ENCODE data around the gene PGRMC1.

Gene PGRMC1

GRCh38 chrX:119230850-119231249 is 5.2 kb upstream of the PGRMC1 start:
- ATAC-seq = no peak
- TF ChIP-seq TSHZ2 (CRISPR knock-in tag; IDR thresholded peaks at IDR 0.05) = no peak
- TF ChIP-seq RARB (CRISPR knock-in tag; IDR thresholded peaks at IDR 0.05) = no peak
- TF ChIP-seq, protein P1, sequence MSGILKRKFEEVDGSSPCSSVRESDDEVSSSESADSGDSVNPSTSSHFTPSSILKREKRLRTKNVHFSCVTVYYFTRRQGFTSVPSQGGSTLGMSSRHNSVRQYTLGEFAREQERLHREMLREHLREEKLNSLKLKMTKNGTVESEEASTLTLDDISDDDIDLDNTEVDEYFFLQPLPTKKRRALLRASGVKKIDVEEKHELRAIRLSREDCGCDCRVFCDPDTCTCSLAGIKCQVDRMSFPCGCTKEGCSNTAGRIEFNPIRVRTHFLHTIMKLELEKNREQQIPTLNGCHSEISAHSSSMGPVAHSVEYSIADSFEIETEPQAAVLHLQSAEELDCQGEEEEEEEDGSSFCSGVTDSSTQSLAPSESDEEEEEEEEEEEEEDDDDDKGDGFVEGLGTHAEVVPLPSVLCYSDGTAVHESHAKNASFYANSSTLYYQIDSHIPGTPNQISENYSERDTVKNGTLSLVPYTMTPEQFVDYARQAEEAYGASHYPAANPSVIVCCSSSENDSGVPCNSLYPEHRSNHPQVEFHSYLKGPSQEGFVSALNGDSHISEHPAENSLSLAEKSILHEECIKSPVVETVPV (CRISPR knock-in tag; IDR thresholded peaks at IDR 0.05) = no peak
- TF ChIP-seq ISL1 (CRISPR knock-in tag; IDR thresholded peaks at IDR 0.05) = no peak
- TF ChIP-seq ESRRG (CRISPR knock-in tag; IDR thresholded peaks at IDR 0.05) = no peak
- TF ChIP-seq, protein P2, sequence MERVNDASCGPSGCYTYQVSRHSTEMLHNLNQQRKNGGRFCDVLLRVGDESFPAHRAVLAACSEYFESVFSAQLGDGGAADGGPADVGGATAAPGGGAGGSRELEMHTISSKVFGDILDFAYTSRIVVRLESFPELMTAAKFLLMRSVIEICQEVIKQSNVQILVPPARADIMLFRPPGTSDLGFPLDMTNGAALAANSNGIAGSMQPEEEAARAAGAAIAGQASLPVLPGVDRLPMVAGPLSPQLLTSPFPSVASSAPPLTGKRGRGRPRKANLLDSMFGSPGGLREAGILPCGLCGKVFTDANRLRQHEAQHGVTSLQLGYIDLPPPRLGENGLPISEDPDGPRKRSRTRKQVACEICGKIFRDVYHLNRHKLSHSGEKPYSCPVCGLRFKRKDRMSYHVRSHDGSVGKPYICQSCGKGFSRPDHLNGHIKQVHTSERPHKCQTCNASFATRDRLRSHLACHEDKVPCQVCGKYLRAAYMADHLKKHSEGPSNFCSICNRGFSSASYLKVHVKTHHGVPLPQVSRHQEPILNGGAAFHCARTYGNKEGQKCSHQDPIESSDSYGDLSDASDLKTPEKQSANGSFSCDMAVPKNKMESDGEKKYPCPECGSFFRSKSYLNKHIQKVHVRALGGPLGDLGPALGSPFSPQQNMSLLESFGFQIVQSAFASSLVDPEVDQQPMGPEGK (CRISPR knock-in tag; IDR thresholded peaks at IDR 0.05; ENCODE audit: borderline replicate concordance) = no peak
- TF ChIP-seq ARNTL (CRISPR knock-in tag; IDR thresholded peaks at IDR 0.05; ENCODE audit: borderline replicate concordance, low read depth) = no peak
- TF ChIP-seq SNAI2 (CRISPR knock-in tag; IDR thresholded peaks at IDR 0.05) = no peak
- no peak for TF ChIP-seq TCF4 (CRISPR knock-in tag; IDR thresholded peaks at IDR 0.05; ENCODE audit: borderline replicate concordance)
- no peak for TF ChIP-seq ZC3H10 (CRISPR knock-in tag; IDR thresholded peaks at IDR 0.05)
- TF ChIP-seq, protein P3, sequence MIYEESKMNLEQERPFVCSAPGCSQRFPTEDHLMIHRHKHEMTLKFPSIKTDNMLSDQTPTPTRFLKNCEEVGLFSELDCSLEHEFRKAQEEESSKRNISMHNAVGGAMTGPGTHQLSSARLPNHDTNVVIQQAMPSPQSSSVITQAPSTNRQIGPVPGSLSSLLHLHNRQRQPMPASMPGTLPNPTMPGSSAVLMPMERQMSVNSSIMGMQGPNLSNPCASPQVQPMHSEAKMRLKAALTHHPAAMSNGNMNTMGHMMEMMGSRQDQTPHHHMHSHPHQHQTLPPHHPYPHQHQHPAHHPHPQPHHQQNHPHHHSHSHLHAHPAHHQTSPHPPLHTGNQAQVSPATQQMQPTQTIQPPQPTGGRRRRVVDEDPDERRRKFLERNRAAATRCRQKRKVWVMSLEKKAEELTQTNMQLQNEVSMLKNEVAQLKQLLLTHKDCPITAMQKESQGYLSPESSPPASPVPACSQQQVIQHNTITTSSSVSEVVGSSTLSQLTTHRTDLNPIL (CRISPR knock-in tag; IDR thresholded peaks at IDR 0.05; ENCODE audit: low read depth) = no peak
- no peak for TF ChIP-seq ZFP30 (CRISPR knock-in tag; IDR thresholded peaks at IDR 0.05)
- TF ChIP-seq ZNF8 (CRISPR knock-in tag; IDR thresholded peaks at IDR 0.05) = no peak
- no peak for TF ChIP-seq BACH2 (CRISPR knock-in tag; IDR thresholded peaks at IDR 0.05; ENCODE audit: borderline replicate concordance)
- TF ChIP-seq TOX (CRISPR knock-in tag; IDR thresholded peaks at IDR 0.05; ENCODE audit: borderline replicate concordance) = no peak
- TF ChIP-seq ZNF565 (CRISPR knock-in tag; conservative IDR thresholded peaks at IDR 0.05; ENCODE audit: low read depth) = no peak
- no peak for TF ChIP-seq ZFP3 (CRISPR knock-in tag; IDR thresholded peaks at IDR 0.05)
- TF ChIP-seq ZNF70 (CRISPR knock-in tag; IDR thresholded peaks at IDR 0.05) = no peak
- no peak for TF ChIP-seq GLIS3 (CRISPR knock-in tag; IDR thresholded peaks at IDR 0.05)
- TF ChIP-seq POU6F1 (CRISPR knock-in tag; IDR thresholded peaks at IDR 0.05; ENCODE audit: borderline replicate concordance, low read depth) = no peak

- no peak for ATAC-seq
- TF ChIP-seq, protein P2 (CRISPR knock-in tag; IDR thresholded peaks at IDR 0.05; ENCODE audit: borderline replicate concordance) = no peak
- TF ChIP-seq GLIS3 (CRISPR knock-in tag; IDR thresholded peaks at IDR 0.05) (no peak), OSR1 (CRISPR knock-in tag; IDR thresholded peaks at IDR 0.05) (no peak), TSHZ2 (CRISPR knock-in tag; IDR thresholded peaks at IDR 0.05) (no peak), TCF4 (CRISPR knock-in tag; IDR thresholded peaks at IDR 0.05; ENCODE audit: borderline replicate concordance) (no peak), POU6F1 (CRISPR knock-in tag; IDR thresholded peaks at IDR 0.05; ENCODE audit: borderline replicate concordance, low read depth) (no peak), ZNF8 (CRISPR knock-in tag; IDR thresholded peaks at IDR 0.05) (no peak), ZC3H10 (CRISPR knock-in tag; IDR thresholded peaks at IDR 0.05) (no peak), PPARA (CRISPR knock-in tag; IDR thresholded peaks at IDR 0.05; ENCODE audit: borderline replicate concordance) (no peak), TOX (CRISPR knock-in tag; IDR thresholded peaks at IDR 0.05; ENCODE audit: borderline replicate concordance) (no peak)
Measured at GRCh38 chrX:119231936-119232445, 4.1 kb upstream of the PGRMC1 start.

Measured in SK-N-SH treated with all-trans-retinoic acid at 6 μM for 48 hours (cell line).